NB4 (cell line): ENCODE measurements around the gene ZNF516.

Experiments used
- CTCF ChIP-seq: IDR thresholded peaks from one replicate; pipeline ENCODE4 v1.5.1; 2012; ENCODE audit warnings: low read depth, low read length
- POLR2A ChIP-seq: IDR thresholded peaks from 2 replicates; pipeline ENCODE4 v1.6.1; 2011; ENCODE audit warnings: mild to moderate bottlenecking; ENCODE audit not compliant: insufficient read length; ENCODE audit errors: extremely low read depth

GRCh38 chr18:76443519-76444445 lies 51.3 kb downstream of the ZNF516 start:
- TF ChIP-seq CTCF (no peak), POLR2A (no peak)
